Astrocyte (in vitro differentiated cells and primary cell): ENCODE data around the gene SMIM12. TPM values are rescaled to one million over a fixed set of nuclear protein-coding genes. Genes with fewer than 3 reads are reported as not detected.

Source experiments
- DNase-seq: peaks from one replicate; pipeline ENCODE4 v3.0.0-alpha.2; 2010; ENCODE audit warnings: low read depth
- FAIRE-seq: peaks from 2 replicates; lab custom pipeline; 2011; peaks lifted over from hg19 to GRCh38; lab: Jason Lieb, UNC
- H2AFZ ChIP-seq: 2 replicates; pipeline ENCODE4 v1.6.0; 2012; ENCODE audit warnings: low read depth, low read length, inconsistent platforms
- H3K27ac ChIP-seq: 2 replicates; pipeline ENCODE4 v1.5.1; 2011; ENCODE audit warnings: low read depth, low read length, inconsistent platforms
- H3K27me3 ChIP-seq: 2 replicates; pipeline ENCODE4 v1.6.0; 2011; ENCODE audit warnings: low read length, inconsistent platforms; ENCODE audit not compliant: insufficient read depth
- H3K36me3 ChIP-seq: 2 replicates; pipeline ENCODE4 v1.5.1; 2011; ENCODE audit warnings: low read length, inconsistent platforms; ENCODE audit not compliant: insufficient read depth
- H3K4me1 ChIP-seq: 2 replicates; pipeline ENCODE4 v1.5.1; 2011; ENCODE audit warnings: low read length, inconsistent platforms; ENCODE audit not compliant: insufficient read depth
- H3K4me2 ChIP-seq: 2 replicates; pipeline ENCODE4 v1.6.0; 2012; ENCODE audit warnings: low read length, inconsistent platforms
- H3K4me3 ChIP-seq: 2 replicates; pipeline ENCODE4 v1.5.1; 2011; ENCODE audit warnings: low read depth, mild to moderate bottlenecking, low read length, inconsistent platforms; ENCODE audit not compliant: insufficient read depth
- H3K79me2 ChIP-seq: 2 replicates; pipeline ENCODE4 v1.6.0; 2012; ENCODE audit warnings: mild to moderate bottlenecking, low read length, inconsistent platforms; ENCODE audit not compliant: insufficient read depth
- H3K9ac ChIP-seq: 2 replicates; pipeline ENCODE4 v1.6.0; 2012; ENCODE audit warnings: mild to moderate bottlenecking, low read length, inconsistent platforms
- H3K9me3 ChIP-seq: 2 replicates; pipeline ENCODE4 v1.5.1; 2012; ENCODE audit warnings: low read depth, mild to moderate bottlenecking, low read length, inconsistent platforms; ENCODE audit not compliant: insufficient read depth
- H4K20me1 ChIP-seq: 2 replicates; pipeline ENCODE4 v1.6.0; 2012; ENCODE audit warnings: low read length, inconsistent platforms; ENCODE audit not compliant: insufficient read depth
- H3K27ac Mint-ChIP-seq: one replicate; pipeline ENCODE4 v1.8.0; 2021; ENCODE audit warnings: mild to moderate bottlenecking, mixed read lengths; ENCODE audit not compliant: unreplicated experiment
- H3K27me3 Mint-ChIP-seq: one replicate; pipeline ENCODE4 v1.8.0; 2021; ENCODE audit warnings: low read depth, mixed read lengths; ENCODE audit not compliant: unreplicated experiment
- H3K36me3 Mint-ChIP-seq: one replicate; pipeline ENCODE4 v1.8.0; 2021; ENCODE audit warnings: low read depth, mixed read lengths; ENCODE audit not compliant: unreplicated experiment
- H3K4me1 Mint-ChIP-seq: one replicate; pipeline ENCODE4 v1.8.0; 2021; ENCODE audit warnings: low read depth, mixed read lengths; ENCODE audit not compliant: unreplicated experiment
- H3K4me3 Mint-ChIP-seq: one replicate; pipeline ENCODE4 v1.8.0; 2021; ENCODE audit warnings: mild to moderate bottlenecking, moderate library complexity, mixed read lengths; ENCODE audit not compliant: unreplicated experiment
- H3K9me3 Mint-ChIP-seq: one replicate; pipeline ENCODE4 v1.8.0; 2021; ENCODE audit warnings: mild to moderate bottlenecking, mixed read lengths; ENCODE audit not compliant: unreplicated experiment
- CTCF ChIP-seq: IDR thresholded peaks from 2 replicates; pipeline ENCODE4 v1.5.1; 2011; ENCODE audit warnings: low read depth, mild to moderate bottlenecking, inconsistent platforms, low read length, moderate library complexity; ENCODE audit not compliant: insufficient read depth
- EZH2 ChIP-seq: IDR thresholded peaks from 2 replicates; pipeline ENCODE4 v1.6.1; 2012; ENCODE audit warnings: mild to moderate bottlenecking, low read length, inconsistent platforms; ENCODE audit not compliant: insufficient read depth
- total RNA-seq: library from RNA; stranded (reverse); gene quantifications from 2 replicates; pipeline ENCODE4 v1.2.1, GENCODE V29; 2021

SMIM12 gene
- total RNA-seq, 1 donor from 2014 or later: 43.6 TPM

GRCh38 chr1:34870395-34870794 is 10.8 kb upstream of the SMIM12 start:
- no peaks in the 10 kb centered on the region for H3K36me3 ChIP-seq
- Mint-ChIP-seq H3K36me3 (no peaks in the 10 kb centered on the region), H3K9me3 (no peaks in the 10 kb centered on the region), H3K27me3 (peaks cover 49% of the 10 kb centered on the region), H3K27ac (peak overlapping the region; percentile 72), H3K4me3 (no peak overlapping the region), H3K4me1 (no peaks in the 10 kb centered on the region)
- H3K4me1 ChIP-seq: peaks cover 3% of the 10 kb centered on the region
- H3K4me3 ChIP-seq: no peak overlapping the region
- H4K20me1 ChIP-seq: no peaks in the 10 kb centered on the region
- TF ChIP-seq CTCF (no peak), EZH2 (no peak)
- FAIRE-seq: no peak
- no peak overlapping the region for H3K4me2 ChIP-seq
- peaks cover 44% of the 10 kb centered on the region for H3K27me3 ChIP-seq
- DNase-seq: no peak
- H3K9ac ChIP-seq: no peak overlapping the region
- H3K27ac ChIP-seq: no peak overlapping the region
- no peaks in the 10 kb centered on the region for H3K79me2 ChIP-seq
- no peak overlapping the region for H2AFZ ChIP-seq
- H3K9me3 ChIP-seq: no peaks in the 10 kb centered on the region

- H3K4me3 ChIP-seq: no peak overlapping the region
- DNase-seq (no peak), FAIRE-seq (no peak)
- no peak overlapping the region for H3K9ac ChIP-seq
- no peaks in the 10 kb centered on the region for H3K79me2 ChIP-seq
- H3K27ac Mint-ChIP-seq: no peak overlapping the region
- no peak overlapping the region for H3K4me3 Mint-ChIP-seq
- H3K4me2 ChIP-seq: no peak overlapping the region
- no peaks in the 10 kb centered on the region for H3K36me3 Mint-ChIP-seq
- H3K27ac ChIP-seq: no peak overlapping the region
- peaks cover 3% of the 10 kb centered on the region for H3K4me1 ChIP-seq
- no peaks in the 10 kb centered on the region for H3K9me3 Mint-ChIP-seq
- peaks cover 39% of the 10 kb centered on the region for H3K27me3 ChIP-seq
- TF ChIP-seq EZH2 (no peak), CTCF (no peak)
- H3K27me3 Mint-ChIP-seq: peaks cover 51% of the 10 kb centered on the region
- H4K20me1 ChIP-seq: no peaks in the 10 kb centered on the region
- no peaks in the 10 kb centered on the region for H3K36me3 ChIP-seq
- no peaks in the 10 kb centered on the region for H3K9me3 ChIP-seq
- H2AFZ ChIP-seq: no peak overlapping the region
- no peaks in the 10 kb centered on the region for H3K4me1 Mint-ChIP-seq
Observed at GRCh38 chr1:34869760-34870159, 10.2 kb upstream of the SMIM12 start.

GRCh38 chr1:34868230-34869049 is 8.9 kb upstream of the SMIM12 start:
- H3K4me1 ChIP-seq: peaks cover 3% of the 10 kb centered on the region
- no peaks in the 10 kb centered on the region for H3K36me3 ChIP-seq
- no peak overlapping the region for H2AFZ ChIP-seq
- Mint-ChIP-seq H3K4me1 (no peaks in the 10 kb centered on the region), H3K9me3 (no peaks in the 10 kb centered on the region), H3K36me3 (no peaks in the 10 kb centered on the region), H3K27me3 (peaks cover 50% of the 10 kb centered on the region), H3K4me3 (no peak overlapping the region), H3K27ac (no peak overlapping the region)
- peaks cover 27% of the 10 kb centered on the region for H3K27me3 ChIP-seq
- H3K4me2 ChIP-seq: no peak overlapping the region
- no peak overlapping the region for H3K4me3 ChIP-seq
- no peaks in the 10 kb centered on the region for H4K20me1 ChIP-seq
- DNase-seq: no peak
- no peaks in the 10 kb centered on the region for H3K79me2 ChIP-seq
- H3K9me3 ChIP-seq: no peaks in the 10 kb centered on the region
- FAIRE-seq: no peak
- TF ChIP-seq EZH2 (no peak), CTCF (no peak)
- no peak overlapping the region for H3K9ac ChIP-seq
- no peak overlapping the region for H3K27ac ChIP-seq
